Heart left ventricle (tissue), 16 donors: ENCODE data around the gene IGFBP3. TPM values are rescaled to one million over a fixed set of nuclear protein-coding genes. Genes with fewer than 3 reads are reported as not detected.
A peak's percentile ranks its signal among the peaks of the same experiment; 100 is the strongest.

ENCODE experiments used
- ATAC-seq, 4 donors: fragments of 200-7000 bp; cut with Tn5 transposase; one replicate each; pipeline ENCODE4 v1.9.1; 2020 to 2022; ENCODE audit warnings: moderate library complexity in 4 of 4, mild to moderate bottlenecking in 3 of 4, moderate number of reproducible peaks in 1 of 4
- DNase-seq, 5 donors: peaks; one replicate each; pipeline ENCODE4 v3.0.0-alpha.2; 2020
- H3K27ac ChIP-seq, 12 donors: fragments of 200-600 bp; sonication (generic) in 4 of 12; one replicate each; pipeline versions ENCODE4 v1.5.0 to v1.8.0; 2016 to 2022; ENCODE audit warnings: mild to moderate bottlenecking in 2 of 12
- H3K27me3 ChIP-seq, 9 donors: fragments of 200-600 bp; sonication (generic) in 2 of 9; one replicate each; pipeline versions ENCODE4 v1.5.1 to v1.8.0; 2016 to 2022; ENCODE audit warnings: mild to moderate bottlenecking in 3 of 9
- H3K36me3 ChIP-seq, 9 donors: fragments of 200-600 bp; sonication (generic) in 2 of 9; one replicate each; pipeline versions ENCODE4 v1.5.0 to v1.8.0; 2018 to 2022; ENCODE audit warnings: mild to moderate bottlenecking in 2 of 9
- H3K4me1 ChIP-seq, 12 donors: fragments of 200-600 bp; sonication (generic) in 4 of 12; one replicate each; pipeline versions ENCODE4 v1.5.0 to v1.8.0; 2016 to 2022; ENCODE audit warnings: mild to moderate bottlenecking in 3 of 12
- H3K4me3 ChIP-seq, 12 donors: fragments of 200-600 bp; sonication (generic) in 4 of 12; one replicate each; pipeline versions ENCODE4 v1.5.0 to v1.8.0; 2017 to 2022; ENCODE audit warnings: mild to moderate bottlenecking in 9 of 12, moderate library complexity in 4 of 12
- H3K9me3 ChIP-seq, 12 donors: fragments of 200-600 bp; sonication (generic) in 4 of 12; one replicate each; pipeline versions ENCODE4 v1.5.0 to v1.8.0; 2016 to 2022; ENCODE audit warnings: mild to moderate bottlenecking in 1 of 12
- CTCF ChIP-seq, 12 donors: fragments of 200-600 bp; sonication (generic) in 4 of 12; IDR thresholded peaks; one replicate each; pipeline versions ENCODE4 v1.5.0 to v1.8.0; 2018 to 2022; ENCODE audit warnings: antibody characterized with exemption in 12 of 12, mild to moderate bottlenecking in 5 of 12
- POLR2A ChIP-seq, 2 donors: fragments of 450-650 bp; IDR thresholded peaks; one replicate each; pipeline ENCODE4 v1.6.1; 2017; ENCODE audit warnings: antibody characterized with exemption in 2 of 2, mild to moderate bottlenecking in 2 of 2, moderate library complexity in 2 of 2
- WGBS, 4 donors: extraction: QIAGEN DNeasy Blood & Tissue Kit in 2 of 4; methylation state at CpG; one replicate each; pipeline versions ENCODE4 v1.1.5 to v1.1.7; 2013 to 2018; 5-methylcytosine and 5-hydroxymethylcytosine counted together
- intact Hi-C, 10 donors: fragments of 100-400 bp; cut with DNase I; formaldehyde crosslinking; loops; one replicate each; pipeline versions ENCODE4 v1.11.1 to v1.14.2; 2022
- polyA plus RNA-seq, 2 donors: library from polyadenylated mRNA; stranded (reverse); fragments of 200-250 nt; gene quantifications; one replicate each; pipeline ENCODE4 v1.2.3, GENCODE V29; 2013
- total RNA-seq, 9 donors: library from RNA; depleted of rRNA in 2 of 9; stranded (reverse); fragments of >200 nt in 2 of 9; fragmentation: NEBNext Ultra II Directional in 3 of 9; extraction: Animal tissue kit (Norgen Biotek cat#: 25700) in 3 of 9; gene quantifications; one replicate each; pipeline versions ENCODE4 v1.1.0 to v1.2.4, GENCODE V29; 2016 to 2023
- donor health status: ischemic (EF 13 %, LVEDD 7.1; RV severe dilation, severe dysfunction).
- donor health status: healthy with polysubstance abuse.
- donor health status: DM: no; HTN: yes; CAD: no.
- donor health status: DM: no; HTN: no; CAD: no.
- donor health status: ischemic (EF 25% LVEDD 6.9; RV normal size, moderate dysfunction).
- donor health status: ischemic (EF 25% LVEDD 5.7; RV mildly dilated, moderate dysfunction).
- donor health status: healthy.
- donor health status: DM: yes; HTN: yes; CAD: no.
- donor health status: ischemic (EF 35%, LVEDD 5.7; RV mildly dilated, moderate dysfunction).
- donor health status: nonischemic (EF 11% LVEDD 7.7; RV severe dilation, severe dysfunction).
- donor health status: DM: yes; HTN: yes; CAD: no.
- donor health status: PGD.
- donor health status: ischemic (EF 29% LVEDD 5.4; RV normal size, mild dysfunction).
- donor health status: nonischemic (EF 23%, LVEDD 6.1; RV moderate dilation, normal function).

IGFBP3 gene
- total and polyA plus RNA-seq, 11 donors = 18.1 to 165 (median 66.3) TPM

- H3K4me3 ChIP-seq = peak overlapping the region; percentile 24 to 72 (median 59)
- peaks cover 0 to 24% (median 10%) of the 10 kb centered on the region in 9 donors for H3K36me3 ChIP-seq
- peaks cover 0 to 49% (median 22%) of the 10 kb centered on the region in 12 donors for H3K4me1 ChIP-seq
- ATAC-seq (no peak), DNase-seq (no peak)
- peaks cover 0 to 56% (median 0%) of the 10 kb centered on the region in 9 donors for H3K27me3 ChIP-seq
- 9 to 23% (median 15%) methylated on average over 19 of the region's 19 CpGs for WGBS, 4 donors
- H3K9me3 ChIP-seq = no peaks in the 10 kb centered on the region
- intact Hi-C loops = loop anchor here in 9 of 10 donors (5.0 to 10.0 kb wide), 16 partner anchors 135 to 1337 kb away; no protein-coding TSS in a partner anchor
- TF ChIP-seq CTCF (IDR thresholded peaks at IDR 0.05) (no peak), POLR2A (IDR thresholded peaks at IDR 0.05) (no peak)
- H3K27ac ChIP-seq = peak overlapping the region in 3 of 12 donors; percentile 58 to 75 (median 64)
Measured at GRCh38 chr7:45919993-45920459, 1.0 kb downstream of the IGFBP3 start.

- DNase-seq (no peak), ATAC-seq (no peak)
- peak overlapping the region in 2 of 12 donors; percentile 58 to 75 for H3K27ac ChIP-seq
- TF ChIP-seq CTCF (IDR thresholded peaks at IDR 0.05) (no peak), POLR2A (IDR thresholded peaks at IDR 0.05) (no peak)
- WGBS, 4 donors = 28 to 42% (median 35%) methylated on average over 9 of the region's 9 CpGs
- peaks cover 0 to 56% (median 0%) of the 10 kb centered on the region in 9 donors for H3K27me3 ChIP-seq
- no peaks in the 10 kb centered on the region for H3K9me3 ChIP-seq
- intact Hi-C loops = loop anchor here in 4 of 10 donors (5.0 to 10.0 kb wide), 3 partner anchors 1168 to 1338 kb away; no protein-coding TSS in a partner anchor
- peaks cover 0 to 49% (median 22%) of the 10 kb centered on the region in 12 donors for H3K4me1 ChIP-seq
- H3K36me3 ChIP-seq = peaks cover 0 to 31% (median 10%) of the 10 kb centered on the region in 9 donors
- H3K4me3 ChIP-seq = peak overlapping the region in 11 of 12 donors; percentile 24 to 72 (median 59)
Measured at GRCh38 chr7:45919231-45919784, 1.8 kb downstream of the IGFBP3 start.

GRCh38 chr7:45918556-45918955 is 2.5 kb downstream of the IGFBP3 start:
- no peak for DNase-seq
- 81 to 86% (median 85%) methylated on average over 2 of the region's 2 CpGs for WGBS, 4 donors
- Histone ChIP-seq H3K4me3 (peak overlapping the region in 10 of 12 donors; percentile 1 to 72 (median 60)), H3K4me1 (peaks cover 0 to 49% (median 22%) of the 10 kb centered on the region in 12 donors), H3K9me3 (no peaks in the 10 kb centered on the region), H3K27me3 (peaks cover 0 to 53% (median 0%) of the 10 kb centered on the region in 9 donors), H3K36me3 (peaks cover 0 to 37% (median 17%) of the 10 kb centered on the region in 9 donors), H3K27ac (peak overlapping the region in 1 of 12 donors; percentile 27)
- intact Hi-C loops = loop anchor here in 4 of 10 donors (5.0 to 10.0 kb wide), 3 partner anchors 1169 to 1339 kb away; no protein-coding TSS in a partner anchor
- TF ChIP-seq CTCF (IDR thresholded peaks at IDR 0.05) = no peak
- no peak for TF ChIP-seq POLR2A (IDR thresholded peaks at IDR 0.05)
- ATAC-seq = no peak

- TF ChIP-seq CTCF (IDR thresholded peaks at IDR 0.05) (peak; percentile 83 to 98 (median 96)), POLR2A (IDR thresholded peaks at IDR 0.05) (no peak)
- Histone ChIP-seq H3K27me3 (peaks cover 0 to 48% (median 0%) of the 10 kb centered on the region in 9 donors), H3K4me1 (peaks cover 0 to 44% (median 20%) of the 10 kb centered on the region in 12 donors), H3K36me3 (peaks cover 0 to 46% (median 24%) of the 10 kb centered on the region in 9 donors), H3K9me3 (no peaks in the 10 kb centered on the region), H3K27ac (peak overlapping the region in 1 of 12 donors; percentile 27), H3K4me3 (peak overlapping the region in 9 of 12 donors; percentile 1 to 72 (median 61))
- intact Hi-C loops = loop anchor here in 6 of 10 donors (1.0 to 10.0 kb wide), 6 partner anchors 435 to 1340 kb away; no protein-coding TSS in a partner anchor
- ATAC-seq = peak; percentile 27 to 58 (median 50)
- peak; percentile 79 to 91 (median 83) for DNase-seq
- WGBS, 4 donors = 6 to 11% (median 8%) methylated on average over 15 of the region's 15 CpGs
Measured at GRCh38 chr7:45917658-45918057, 3.4 kb downstream of the IGFBP3 start.
